C4-2B (cell line): ENCODE data around the gene MGRN1.
"Not testable (repeated sequence)": the region's sequence is repeated elsewhere in the genome, so short reads cannot be mapped to it uniquely, and the experiment has no call there.

ENCODE experiments used
- CTCF ChIP-seq: fragments of 450-650 bp; conservative IDR thresholded peaks from 2 replicates; pipeline ENCODE4 v1.5.1; 2017; ENCODE audit warnings: mild to moderate bottlenecking
- ZFX ChIP-seq: fragments of 450-650 bp; IDR thresholded peaks from 2 replicates; pipeline ENCODE4 v1.6.1; 2017

- TF ChIP-seq CTCF = peak; percentile 94
- not testable (repeated sequence) for TF ChIP-seq ZFX
These were observed 25.9 kb downstream of the MGRN1 start for GRCh38 chr16:4650443-4651074.
